Activated T-helper 2 cell treated with anti-CD3 and anti-CD28 coated beads, Interferon-gamma antibody, Interleukin-2, Interleukin-4, amounts not matched to agents 10 μg/mL and 5 μg/mL and 100 μg/mL, durations not matched to agents 14 hours and 24 hours and 36 hours (primary cell): Measurements from ENCODE around the gene UBXN10. TPM values are rescaled to one million over a fixed set of nuclear protein-coding genes. Genes with fewer than 3 reads are reported as not detected.
"Not testable (repeated sequence)": the region's sequence is repeated elsewhere in the genome, so short reads cannot be mapped to it uniquely, and the experiment has no call there.

Experiments used
- DNase-seq: peaks from one replicate; pipeline ENCODE4 v3.0.0; 2021; ENCODE audit warnings: low spot score
- H3K27ac Mint-ChIP-seq: one replicate; pipeline ENCODE4 v1.8.0; 2021; ENCODE audit warnings: mixed read lengths
- H3K27me3 Mint-ChIP-seq: one replicate; pipeline ENCODE4 v1.8.0; 2021; ENCODE audit warnings: low read depth, mixed read lengths
- H3K36me3 Mint-ChIP-seq: one replicate; pipeline ENCODE4 v1.8.0; 2021; ENCODE audit warnings: low read depth, mixed read lengths
- H3K4me1 Mint-ChIP-seq: one replicate; pipeline ENCODE4 v1.8.0; 2021; ENCODE audit warnings: low read depth, mixed read lengths
- H3K4me3 Mint-ChIP-seq: one replicate; pipeline ENCODE4 v1.8.0; 2021; ENCODE audit warnings: low read depth, mild to moderate bottlenecking, moderate library complexity, mixed read lengths
- H3K9me3 Mint-ChIP-seq: one replicate; pipeline ENCODE4 v1.8.0; 2021; ENCODE audit warnings: mixed read lengths
- intact Hi-C: fragments of 100-400 bp; cut with micrococcal nuclease; formaldehyde crosslinking; loops from one replicate; pipeline ENCODE4 v1.15.1; 2023
- total RNA-seq: library from RNA; stranded (reverse); gene quantifications from 2 replicates; pipeline ENCODE4 v1.2.3, GENCODE V29; 2022

UBXN10 gene
- total RNA-seq, 1 donor from 2014 or later, result 0.32 TPM

DNA sequence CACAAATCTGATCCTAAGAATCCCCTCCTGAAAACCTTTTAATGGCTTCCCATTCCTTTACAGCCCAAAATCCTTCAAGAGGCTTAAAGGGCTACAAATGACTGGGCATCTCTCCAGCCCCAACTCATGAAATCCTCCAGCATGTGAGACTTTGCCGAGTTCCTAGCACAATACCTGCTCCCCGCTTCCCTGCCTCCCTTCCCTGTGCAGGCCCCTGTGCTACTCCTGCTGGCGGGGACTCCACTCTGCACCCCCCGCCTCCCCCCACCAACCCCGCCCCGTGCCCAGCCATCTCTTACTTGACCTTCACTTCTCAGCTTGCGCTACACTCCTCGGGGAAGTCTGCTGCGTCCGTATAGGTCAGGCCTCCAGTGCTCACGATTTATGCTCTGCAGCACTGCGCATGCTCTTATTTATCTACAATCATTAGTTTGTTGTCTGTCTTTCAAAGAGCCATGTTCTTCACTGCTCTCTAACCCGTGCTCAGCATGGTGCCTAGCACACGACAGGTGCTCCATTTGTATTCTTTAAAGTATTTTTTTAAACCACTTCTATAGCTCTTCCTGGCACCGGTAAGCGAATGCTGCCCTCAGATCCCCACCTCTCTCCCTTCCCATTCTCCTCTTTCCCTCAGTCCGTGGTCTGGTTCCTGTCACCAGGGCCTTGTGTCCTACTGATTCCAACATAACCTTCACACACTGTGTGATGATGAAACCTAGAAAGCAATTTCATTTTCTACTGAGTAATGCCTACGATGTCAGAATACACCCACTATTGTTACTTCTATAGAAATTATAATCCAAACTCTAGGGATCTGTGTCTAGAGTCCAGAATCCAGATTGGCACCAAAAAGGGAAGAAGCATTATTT, 37.9 kb downstream of the UBXN10 start:
- Mint-ChIP-seq H3K36me3 (no peaks in the 10 kb centered on the region), H3K27ac (no peak overlapping the region), H3K4me1 (no peaks in the 10 kb centered on the region), H3K27me3 (peaks cover 46% of the 10 kb centered on the region), H3K9me3 (no peaks in the 10 kb centered on the region), H3K4me3 (no peak overlapping the region)
- intact Hi-C loops, result no loop called here
- no peak for DNase-seq

DNA sequence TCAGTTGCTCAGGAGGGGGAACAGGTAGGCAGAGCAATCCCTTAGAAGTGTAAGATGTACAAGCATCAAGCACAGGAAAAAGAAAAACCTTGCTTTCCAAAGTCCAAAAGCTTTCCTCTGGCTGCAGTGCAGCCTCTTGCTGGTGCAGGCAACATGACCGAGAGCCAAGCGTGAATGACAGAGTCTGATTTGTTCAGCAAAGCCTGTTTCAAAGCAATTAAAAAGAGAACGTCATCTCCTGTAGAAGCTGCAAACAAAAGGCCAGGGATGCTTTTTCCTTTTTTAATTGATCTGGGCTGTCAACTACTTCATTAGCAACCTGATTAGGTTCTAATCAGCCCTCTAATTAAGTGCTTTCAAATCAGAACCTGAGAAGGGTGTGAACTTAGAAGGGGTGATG, 38.6 kb downstream of the UBXN10 start:
- Mint-ChIP-seq H3K27ac (no peak overlapping the region), H3K27me3 (peaks cover 52% of the 10 kb centered on the region), H3K4me3 (no peak overlapping the region), H3K9me3 (no peaks in the 10 kb centered on the region), H3K36me3 (no peaks in the 10 kb centered on the region), H3K4me1 (no peaks in the 10 kb centered on the region)
- intact Hi-C loops, result no loop called here
- DNase-seq, result no peak

DNA sequence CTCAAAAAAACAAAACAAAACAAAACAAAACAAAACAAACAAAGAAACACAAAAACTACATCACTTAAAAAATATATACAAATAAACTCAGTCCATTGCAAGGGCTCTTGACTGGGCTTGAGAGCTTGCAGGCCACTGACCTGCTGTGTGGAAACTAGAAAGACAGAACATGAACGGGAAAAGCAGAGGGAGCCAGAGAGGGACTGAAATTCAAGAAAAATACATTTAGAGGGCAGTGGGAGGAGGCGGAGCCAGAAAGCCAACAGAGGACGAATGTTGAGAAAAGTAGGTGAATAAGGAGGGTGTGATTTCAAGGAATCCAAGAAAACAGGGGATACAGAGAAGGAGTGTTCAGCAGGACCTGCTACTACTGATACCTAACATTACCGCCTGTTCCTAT, 41.8 kb downstream of the UBXN10 start:
- Mint-ChIP-seq H3K4me1 (no peaks in the 10 kb centered on the region), H3K36me3 (no peaks in the 10 kb centered on the region), H3K9me3 (no peaks in the 10 kb centered on the region), H3K27ac (no peak overlapping the region), H3K27me3 (peaks cover 54% of the 10 kb centered on the region), H3K4me3 (no peak overlapping the region)
- intact Hi-C loops, result no loop called here
- DNase-seq, result no peak

DNA sequence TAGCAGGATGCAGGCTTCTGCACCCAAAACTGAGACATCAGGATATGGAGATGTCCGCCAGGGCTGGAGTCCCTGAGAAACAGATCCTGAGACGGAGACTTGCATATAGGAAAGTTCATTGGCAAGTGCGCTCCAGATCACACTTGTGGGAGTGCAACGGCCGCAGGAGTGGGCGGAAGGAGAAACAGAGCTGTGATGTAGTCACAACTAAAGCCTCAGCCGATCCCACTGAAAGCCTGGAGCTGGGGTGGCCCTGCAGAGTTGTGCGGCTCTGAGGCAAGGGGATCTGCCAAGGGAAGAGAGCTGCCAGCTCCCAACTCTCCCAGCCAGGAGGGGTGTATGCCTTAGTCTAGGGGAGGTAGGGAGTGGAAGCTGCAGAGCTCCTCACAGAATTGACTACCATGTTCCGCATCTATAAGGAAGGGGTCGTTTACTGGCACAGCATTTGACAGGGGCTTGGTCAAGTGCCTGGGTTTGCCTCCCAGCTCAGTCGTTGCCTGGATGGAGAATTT, 42.5 kb downstream of the UBXN10 start:
- intact Hi-C loops, result no loop called here
- peaks cover 50% of the 10 kb centered on the region for H3K27me3 Mint-ChIP-seq
- H3K4me3 Mint-ChIP-seq, result no peak overlapping the region
- H3K9me3 Mint-ChIP-seq, result no peaks in the 10 kb centered on the region
- no peak overlapping the region for H3K27ac Mint-ChIP-seq
- DNase-seq, result no peak
- no peaks in the 10 kb centered on the region for H3K36me3 Mint-ChIP-seq
- no peaks in the 10 kb centered on the region for H3K4me1 Mint-ChIP-seq

DNA sequence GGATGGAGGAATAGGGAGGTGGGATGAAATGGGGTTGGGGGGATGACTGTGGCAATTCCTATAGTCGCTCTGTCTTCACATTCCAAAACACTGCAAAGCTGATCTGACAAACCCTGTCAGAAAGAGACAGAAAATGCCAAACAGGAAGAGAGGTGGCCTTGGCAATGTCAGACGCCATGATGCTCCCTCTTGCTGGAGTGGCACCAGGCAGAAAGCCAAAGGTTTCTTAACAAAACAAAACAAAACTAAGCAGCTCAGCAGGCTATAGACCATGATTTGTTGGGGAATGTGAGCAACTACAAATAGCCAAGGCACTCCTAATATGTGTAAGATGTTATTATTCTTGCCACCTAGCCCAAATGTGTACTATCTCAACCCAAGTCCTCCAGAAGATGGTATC, 43.3 kb downstream of the UBXN10 start:
- Mint-ChIP-seq H3K4me3 (no peak overlapping the region), H3K9me3 (no peaks in the 10 kb centered on the region), H3K27me3 (peaks cover 52% of the 10 kb centered on the region), H3K4me1 (no peaks in the 10 kb centered on the region), H3K27ac (no peak overlapping the region), H3K36me3 (no peaks in the 10 kb centered on the region)
- DNase-seq, result no peak
- intact Hi-C loops, result no loop called here

DNA sequence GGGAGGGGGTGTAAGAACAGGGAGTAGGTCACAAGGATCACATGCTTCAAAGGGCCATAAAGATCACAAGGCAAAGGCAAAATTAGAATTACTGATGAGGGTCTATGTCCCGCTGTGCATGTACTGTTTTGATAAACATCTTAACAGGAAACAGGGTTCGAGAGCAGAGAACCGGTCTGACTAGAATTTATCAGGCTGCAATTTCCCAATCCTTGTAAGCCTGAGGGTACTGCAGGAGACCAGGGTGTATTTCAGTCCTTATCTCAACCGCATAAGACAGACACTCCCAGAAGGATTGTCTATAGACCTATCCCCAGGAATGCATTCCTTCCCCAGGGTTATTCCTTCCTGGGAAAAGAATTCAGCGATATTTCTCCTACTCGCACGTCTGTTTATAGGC, 46.7 kb downstream of the UBXN10 start:
- H3K27ac Mint-ChIP-seq, H3K9me3 Mint-ChIP-seq, H3K36me3 Mint-ChIP-seq, H3K4me1 Mint-ChIP-seq, DNase-seq, H3K4me3 Mint-ChIP-seq: not testable (repeated sequence)
- intact Hi-C loops, result loop anchor here (2.0 kb wide), 1 partner anchor 198 kb away; no protein-coding TSS in a partner anchor
- H3K27me3 Mint-ChIP-seq, result peaks cover 51% of the 10 kb centered on the region

DNA sequence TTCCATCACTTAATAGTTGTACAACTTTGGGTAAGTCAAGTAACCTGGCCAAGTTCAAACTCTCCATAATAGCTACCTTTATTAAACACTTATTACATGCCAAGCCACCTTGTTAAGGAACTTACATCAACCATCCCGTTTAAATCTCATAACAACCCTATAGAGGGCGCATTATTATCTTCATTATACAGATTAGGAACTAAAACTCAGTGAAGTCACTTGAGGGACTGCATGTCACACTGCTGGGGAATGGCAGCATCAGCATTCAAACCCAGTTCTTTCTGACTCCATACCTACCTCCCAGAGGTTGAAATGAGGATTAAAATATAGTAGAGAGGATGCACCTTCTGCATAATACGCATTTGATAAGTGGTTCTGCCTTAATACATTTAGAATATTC, 47.5 kb downstream of the UBXN10 start:
- Mint-ChIP-seq H3K36me3 (no peaks in the 10 kb centered on the region), H3K4me3 (no peak overlapping the region), H3K27ac (no peak overlapping the region), H3K9me3 (no peaks in the 10 kb centered on the region), H3K27me3 (peaks cover 49% of the 10 kb centered on the region), H3K4me1 (no peaks in the 10 kb centered on the region)
- intact Hi-C loops, result loop anchor here (2.0 kb wide), 1 partner anchor 197 kb away; no protein-coding TSS in a partner anchor
- no peak for DNase-seq

DNA sequence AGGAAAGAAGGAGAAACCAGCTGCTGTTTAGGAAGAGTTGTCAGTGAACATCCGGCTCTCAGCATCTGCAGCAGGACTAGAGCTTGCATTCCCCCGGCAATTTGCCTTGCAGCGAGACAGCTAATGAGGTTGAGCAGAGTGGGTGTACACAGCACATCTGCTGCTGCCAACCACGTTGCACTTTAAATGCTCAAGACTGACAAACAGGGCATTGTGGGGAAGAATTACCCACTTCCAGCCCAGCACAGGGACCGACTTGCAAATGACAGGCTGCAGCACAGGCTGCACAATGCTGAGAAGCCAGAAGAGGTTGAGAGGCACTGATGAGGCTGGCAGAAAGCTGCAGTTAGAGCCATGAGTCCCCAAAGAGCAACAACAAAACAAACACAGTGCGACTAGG, 48.0 kb downstream of the UBXN10 start:
- Mint-ChIP-seq H3K27me3 (peaks cover 47% of the 10 kb centered on the region), H3K9me3 (no peaks in the 10 kb centered on the region), H3K27ac (no peak overlapping the region), H3K4me1 (no peaks in the 10 kb centered on the region), H3K4me3 (no peak overlapping the region), H3K36me3 (no peaks in the 10 kb centered on the region)
- no peak for DNase-seq
- intact Hi-C loops, result loop anchor here (2.0 kb wide), 1 partner anchor 197 kb away; no protein-coding TSS in a partner anchor

DNA sequence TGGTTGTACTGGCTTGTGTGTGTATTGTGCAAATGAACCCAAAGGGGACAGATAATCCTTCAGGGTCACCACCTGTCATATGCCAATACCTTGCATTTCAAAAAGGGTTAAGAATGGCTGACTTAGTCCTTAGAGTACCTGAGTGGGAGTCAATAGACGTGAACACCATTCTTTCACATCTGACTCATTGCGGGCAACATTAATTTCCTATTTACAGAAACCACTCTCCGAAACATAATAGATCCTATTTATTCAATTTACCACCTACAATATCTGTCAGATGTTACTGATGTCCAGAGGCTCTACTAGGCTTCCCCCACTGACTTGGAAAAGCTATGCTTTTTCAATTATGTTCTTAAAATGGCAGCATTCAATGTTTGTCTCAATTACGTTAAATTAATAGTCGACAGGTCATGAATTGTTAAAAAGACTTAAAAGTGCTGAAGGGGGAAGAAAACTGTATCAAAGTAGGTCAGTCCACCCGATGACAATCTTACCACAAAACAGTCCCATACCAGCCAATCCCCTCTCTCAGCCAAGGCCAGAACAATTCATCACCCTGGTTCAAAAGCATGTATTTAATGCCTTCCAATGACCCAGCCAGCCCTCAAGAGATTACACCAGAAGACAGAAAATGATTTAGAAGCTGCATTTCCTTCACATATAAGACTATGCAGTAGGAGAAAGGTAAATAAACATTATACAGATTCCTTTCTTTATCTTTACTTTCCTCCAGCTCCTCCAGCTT, 49.1 kb downstream of the UBXN10 start:
- intact Hi-C loops, result no loop called here
- Mint-ChIP-seq H3K27me3 (peaks cover 45% of the 10 kb centered on the region), H3K4me3 (no peak overlapping the region), H3K9me3 (no peaks in the 10 kb centered on the region), H3K27ac (no peak overlapping the region), H3K4me1 (no peaks in the 10 kb centered on the region), H3K36me3 (no peaks in the 10 kb centered on the region)
- no peak for DNase-seq

DNA sequence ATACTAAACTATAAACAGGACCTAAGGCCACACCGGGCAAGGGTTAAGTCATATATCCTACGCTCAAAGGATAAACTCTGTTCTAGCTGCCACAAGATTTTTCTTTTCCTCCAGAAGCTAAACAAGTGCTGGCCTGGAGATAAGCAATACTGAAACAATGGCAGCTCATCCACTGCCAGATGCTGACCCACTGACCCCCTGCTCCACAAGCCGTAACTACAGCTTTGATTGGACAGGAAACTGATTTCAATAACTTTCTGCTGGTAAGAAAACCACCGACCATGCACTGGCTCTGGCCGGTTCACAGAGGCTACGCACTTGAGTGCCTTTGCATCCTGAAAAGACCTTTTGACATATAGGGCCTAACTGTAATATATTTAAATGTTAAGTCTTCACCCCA, 51.8 kb downstream of the UBXN10 start:
- Mint-ChIP-seq H3K36me3 (no peaks in the 10 kb centered on the region), H3K4me3 (no peak overlapping the region), H3K27ac (no peak overlapping the region), H3K4me1 (no peaks in the 10 kb centered on the region), H3K9me3 (no peaks in the 10 kb centered on the region), H3K27me3 (peaks cover 53% of the 10 kb centered on the region)
- DNase-seq, result no peak
- intact Hi-C loops, result no loop called here

DNA sequence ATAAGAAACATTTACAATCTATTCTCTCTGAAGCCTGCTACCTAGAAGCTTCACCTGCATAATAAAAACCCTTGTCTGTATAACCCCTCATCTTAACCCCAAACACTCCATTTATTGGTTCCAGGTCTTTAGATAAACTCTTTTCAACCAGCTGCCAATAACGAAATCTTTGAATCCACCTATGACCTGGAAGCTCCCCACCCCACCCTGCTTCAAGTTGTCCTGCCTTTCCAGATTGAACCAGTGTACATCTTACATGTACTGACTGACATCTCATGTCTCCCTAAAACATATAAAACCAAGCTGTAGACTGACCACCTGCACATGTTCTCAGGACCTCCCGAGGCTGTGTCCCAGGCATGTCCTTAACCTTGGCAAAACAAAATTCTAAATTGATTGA, 54.1 kb downstream of the UBXN10 start:
- intact Hi-C loops, result loop anchor here (10.0 kb wide), 1 partner anchor 85 kb away; no protein-coding TSS in a partner anchor
- H3K4me3 Mint-ChIP-seq, result no peak overlapping the region
- H3K27me3 Mint-ChIP-seq, result peaks cover 43% of the 10 kb centered on the region
- H3K36me3 Mint-ChIP-seq, result no peaks in the 10 kb centered on the region
- no peaks in the 10 kb centered on the region for H3K9me3 Mint-ChIP-seq
- no peak overlapping the region for H3K27ac Mint-ChIP-seq
- no peaks in the 10 kb centered on the region for H3K4me1 Mint-ChIP-seq
- no peak for DNase-seq

DNA sequence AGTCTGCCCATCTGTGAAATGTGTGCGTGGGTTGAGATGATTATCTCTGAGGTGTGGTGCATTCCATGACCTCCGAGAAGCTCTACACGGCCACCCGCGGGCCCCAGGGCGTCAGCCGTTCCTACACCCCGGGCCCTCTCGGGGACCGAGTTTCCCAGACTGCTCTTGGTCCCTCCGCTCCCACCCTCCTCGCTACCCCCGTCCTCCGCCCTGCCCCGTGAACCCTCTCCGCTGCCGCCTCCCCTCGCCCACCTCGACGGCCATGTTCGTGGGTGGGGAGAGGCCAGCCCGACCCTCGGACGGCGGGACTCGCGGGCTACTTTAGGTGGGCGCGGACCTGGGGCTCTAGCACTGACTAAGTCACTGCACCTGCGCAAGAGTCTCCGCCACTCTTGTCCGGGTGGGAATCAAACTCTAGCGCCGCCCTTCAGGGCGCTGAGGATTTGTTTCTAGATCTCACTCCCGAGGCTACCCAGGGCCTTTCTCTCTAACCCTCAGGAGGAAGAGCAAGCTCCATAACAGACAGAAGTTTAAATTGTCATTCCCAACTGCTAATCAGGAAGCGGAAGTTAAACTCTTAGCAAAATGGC, 57.1 kb downstream of the UBXN10 start:
- no peak overlapping the region for H3K27ac Mint-ChIP-seq
- no peak for DNase-seq
- H3K4me3 Mint-ChIP-seq, result no peak overlapping the region
- no peaks in the 10 kb centered on the region for H3K4me1 Mint-ChIP-seq
- H3K9me3 Mint-ChIP-seq, result no peaks in the 10 kb centered on the region
- peaks cover 29% of the 10 kb centered on the region for H3K27me3 Mint-ChIP-seq
- no peaks in the 10 kb centered on the region for H3K36me3 Mint-ChIP-seq
- intact Hi-C loops, result loop anchor here (10.0 kb wide), 1 partner anchor 82 kb away; no protein-coding TSS in a partner anchor
